K562 (cell line): Measurements from ENCODE around the gene PITHD1. TPM values are rescaled to one million over a fixed set of nuclear protein-coding genes. Genes with fewer than 3 reads are reported as not detected.

ENCODE experiments used
- CEBPG ChIP-seq, 3 experiments: fragments of 200-800 bp in 1 of 3; sonication (Bioruptor generic) in 1 of 3; sonication (generic) in 1 of 3; formaldehyde crosslinking in 1 of 3; IDR thresholded peaks in 2 of 3; conservative IDR thresholded peaks in 1 of 3; 2 replicates each; pipeline versions ENCODE4 v1.6.1 to v1.8.0; 2016 to 2022; ENCODE audit warnings: missing compliant biosample characterization in 2 of 3, missing genetic modification characterization in 2 of 3, mild to moderate bottlenecking in 1 of 3, missing genetic modification reagents in 1 of 3
- EHMT2 ChIP-seq: fragments of 450-650 bp; IDR thresholded peaks from 2 replicates; pipeline ENCODE4 v1.6.1; 2018; ENCODE audit warnings: antibody characterized with exemption
- EP400 ChIP-seq: fragments of 450-650 bp; IDR thresholded peaks from 2 replicates; pipeline ENCODE4 v1.6.1; 2017; ENCODE audit warnings: antibody characterized with exemption, mild to moderate bottlenecking, moderate library complexity
- ETS2 ChIP-seq: IDR thresholded peaks from 2 replicates; pipeline ENCODE4 v1.6.1; 2016; ENCODE audit warnings: borderline replicate concordance, missing genetic modification characterization, mild to moderate bottlenecking, moderate library complexity, missing compliant biosample characterization; ENCODE audit not compliant: poor library complexity, severe bottlenecking
- KDM2B ChIP-seq: fragments of 250-450 bp; sonication (Bioruptor Pico); IDR thresholded peaks from 2 replicates; pipeline ENCODE4 v1.8.0; 2021; ENCODE audit warnings: mild to moderate bottlenecking, moderate library complexity
- KLF16 ChIP-seq: IDR thresholded peaks from 2 replicates; pipeline ENCODE4 v1.6.1; 2016; ENCODE audit warnings: antibody characterized with exemption
- MTF1 ChIP-seq: fragments of 250-450 bp; sonication (Bioruptor Pico); IDR thresholded peaks from 2 replicates; pipeline ENCODE4 v1.9.0; 2021; ENCODE audit warnings: moderate library complexity, mild to moderate bottlenecking, inconsistent platforms, borderline replicate concordance
- NBN ChIP-seq: fragments of 450-650 bp; IDR thresholded peaks from 2 replicates; pipeline ENCODE4 v1.6.1; 2016; ENCODE audit warnings: low read depth, mild to moderate bottlenecking
- NELFE ChIP-seq: IDR thresholded peaks from 2 replicates; pipeline ENCODE4 v1.6.1; 2011; ENCODE audit warnings: mild to moderate bottlenecking; ENCODE audit not compliant: insufficient read depth, insufficient read length
- NEUROD1 ChIP-seq: fragments of 150-350 bp; IDR thresholded peaks from 2 replicates; pipeline ENCODE4 v1.6.1; 2014; ENCODE audit warnings: borderline replicate concordance, low read length, low read depth; ENCODE audit not compliant: partially characterized antibody
- PRPF4 ChIP-seq: fragments of 200-400 bp; formaldehyde crosslinking; IDR thresholded peaks from one replicate; pipeline ENCODE4 v1.6.1; 2017; ENCODE audit warnings: low read length, low read depth, mild to moderate bottlenecking; ENCODE audit not compliant: insufficient read depth, poor library complexity, severe bottlenecking
- RBM15 ChIP-seq: fragments of 200-400 bp; formaldehyde crosslinking; IDR thresholded peaks from 2 replicates; pipeline ENCODE4 v1.6.1; 2018; ENCODE audit warnings: mild to moderate bottlenecking, low read length, moderate library complexity; ENCODE audit not compliant: insufficient read depth
- SREBF1 ChIP-seq: fragments of 150-350 bp; IDR thresholded peaks from 2 replicates; pipeline ENCODE4 v1.6.1; 2014; ENCODE audit warnings: antibody characterized with exemption, low read depth, low read length, borderline replicate concordance
- SRF ChIP-seq, 2 experiments: fragments of 250-450, 450-650 bp in 1 of 2; sonication (Bioruptor Pico) in 1 of 2; sonication (generic) in 1 of 2; formaldehyde crosslinking; IDR thresholded peaks; 2 replicates each; pipeline versions ENCODE4 v1.5.0 to v1.5.1; 2020 to 2022; ENCODE audit warnings: mild to moderate bottlenecking in 1 of 2, missing genetic modification reagents in 1 of 2
- STAT5A ChIP-seq: IDR thresholded peaks from 2 replicates; pipeline ENCODE4 v1.6.1; 2012; ENCODE audit warnings: low read length, inconsistent platforms, borderline replicate concordance
- TAF7 ChIP-seq: fragments of 450-650 bp; IDR thresholded peaks from 2 replicates; pipeline ENCODE4 v1.6.1; 2016; ENCODE audit warnings: missing genetic modification characterization, missing compliant biosample characterization
- TAL1 ChIP-seq: fragments of 450-650 bp; IDR thresholded peaks from 2 replicates; pipeline ENCODE4 v1.6.1; 2016; ENCODE audit warnings: mild to moderate bottlenecking
- TFAM ChIP-seq: fragments of 250-450 bp; sonication (Bioruptor Pico); conservative IDR thresholded peaks from 2 replicates; pipeline ENCODE4 v1.5.0; 2021; ENCODE audit warnings: mild to moderate bottlenecking, moderate library complexity
- ZFP1 ChIP-seq: fragments of 450-650 bp; formaldehyde crosslinking; IDR thresholded peaks from 2 replicates; pipeline ENCODE4 v1.4.0; 2020; ENCODE audit warnings: mild to moderate bottlenecking, mixed read lengths
- ZNF124 ChIP-seq: sonication (generic); formaldehyde crosslinking; IDR thresholded peaks from 2 replicates; pipeline ENCODE4 v1.8.1; 2022; ENCODE audit warnings: missing genetic modification reagents
- ZNF133 ChIP-seq: fragments of 250-450 bp; sonication (Bioruptor Pico); IDR thresholded peaks from 2 replicates; pipeline ENCODE4 v1.4.0; 2020; ENCODE audit warnings: mild to moderate bottlenecking
- ZNF143 ChIP-seq: sonication (generic); formaldehyde crosslinking; IDR thresholded peaks from 2 replicates; pipeline ENCODE4 v1.9.0; 2022; ENCODE audit warnings: mild to moderate bottlenecking, missing genetic modification reagents
- ZNF354B ChIP-seq: fragments of 250-450 bp; sonication (Bioruptor Pico); IDR thresholded peaks from 2 replicates; pipeline ENCODE4 v1.4.0; 2020
- ZNF384 ChIP-seq: IDR thresholded peaks from 2 replicates; pipeline ENCODE4 v1.6.1; 2012; ENCODE audit warnings: low read depth, low read length, improper control_type of control experiment
- ZNF584 ChIP-seq: fragments of 200-800 bp; sonication (Bioruptor generic); IDR thresholded peaks from 2 replicates; pipeline ENCODE4 v1.6.1; 2016; ENCODE audit warnings: low read depth, mild to moderate bottlenecking, missing genetic modification characterization, missing compliant biosample characterization
- ZNF644 ChIP-seq: fragments of 200-800 bp; sonication (Bioruptor generic); IDR thresholded peaks from 2 replicates; pipeline ENCODE4 v1.6.1; 2016; ENCODE audit warnings: low read depth, missing genetic modification characterization, missing compliant biosample characterization
- polyA plus RNA-seq, 8 experiments: library from polyadenylated mRNA; depleted of rRNA in 4 of 8; stranded (reverse) in 5 of 8; unstranded in 3 of 8; fragments of >200 nt; fragmentation: Nextera tagmentation in 2 of 8; fragmentation: Illumina TruSeq in 1 of 8; extraction: Ambion mirVana in 2 of 8; extraction: Trizol in 1 of 8; gene quantifications; 2 replicates each; pipeline versions ENCODE4 v1.2.1 to v1.2.3, GENCODE V29; 2011 to 2014; ENCODE audit warnings: inconsistent platforms in 1 of 8, missing spikeins in 1 of 8
- total RNA-seq, 7 experiments: library from RNA; depleted of rRNA in 6 of 7; stranded (reverse); fragments of >200 nt in 6 of 7; fragmentation: Illumina TruSeq in 2 of 7; extraction: Trizol in 2 of 7; gene quantifications; 2 replicates each; pipeline versions ENCODE4 v1.2.1 to v1.2.3, GENCODE V29; 2011 to 2021; ENCODE audit warnings: low replicate concordance in 1 of 7
- TF ChIP-seq, protein P1 (sequence below): fragments of 250-450 bp; sonication (Bioruptor Pico); IDR thresholded peaks from 2 replicates; pipeline ENCODE4 v1.5.1; 2021; ENCODE audit warnings: mild to moderate bottlenecking
- TF ChIP-seq, protein P2 (sequence below): sonication (generic); formaldehyde crosslinking; IDR thresholded peaks from 2 replicates; pipeline ENCODE4 v1.8.0; 2022; ENCODE audit warnings: mild to moderate bottlenecking, missing genetic modification reagents

PITHD1 gene
- total and polyA plus RNA-seq, 9 of the 15 experiments (the other 6 are each of a cell fraction or from before 2014, with no cell fraction given), result 46.5 to 175 (median 149) TPM

DNA sequence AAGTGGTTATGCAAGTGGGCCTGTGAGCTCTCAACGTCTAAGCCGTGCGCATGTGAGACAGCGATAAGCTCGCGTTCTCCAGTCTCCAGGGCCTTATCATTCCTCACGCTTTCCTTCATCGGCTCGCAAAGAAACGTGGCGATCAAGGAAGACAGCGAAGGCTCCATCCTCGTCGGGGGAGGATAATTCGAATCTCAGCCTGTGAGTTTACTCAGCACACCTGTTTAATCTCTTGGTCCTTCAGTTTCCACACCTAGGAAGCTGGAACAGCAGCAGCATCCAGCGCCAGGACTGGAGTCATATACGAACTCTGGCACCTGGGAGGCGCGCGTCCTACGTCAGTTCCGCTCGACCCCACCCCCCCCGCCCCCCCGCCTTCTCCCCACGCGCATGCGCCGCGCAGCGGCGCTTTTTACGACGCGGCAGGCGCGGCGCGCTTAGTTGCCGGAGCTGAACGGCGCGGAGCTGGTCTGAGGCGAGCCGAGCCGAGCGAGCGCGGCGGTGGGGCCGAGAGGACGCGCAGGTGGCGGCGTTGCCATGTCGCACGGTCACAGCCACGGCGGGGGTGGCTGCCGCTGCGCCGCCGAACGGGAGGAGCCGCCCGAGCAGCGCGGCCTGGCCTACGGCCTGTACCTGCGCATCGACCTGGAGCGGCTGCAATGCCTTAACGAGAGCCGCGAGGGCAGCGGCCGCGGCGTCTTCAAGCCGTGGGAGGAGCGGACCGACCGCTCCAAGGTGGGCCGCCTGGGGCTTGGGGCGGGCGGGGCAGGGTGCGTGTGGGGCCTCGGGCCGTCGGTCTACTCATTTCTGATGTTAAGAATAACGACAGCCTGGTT, at the start of gene PITHD1 (continued):
- no peak for TF ChIP-seq PRPF4
- TF ChIP-seq ZFP1 (CRISPR knock-in tag), result no peak
- TF ChIP-seq ZNF143 (CRISPR knock-in tag), result 0 out of 2 replicates have a peak, but pooled peaks have one; percentile 32
- TF ChIP-seq EP400, result peak; percentile 99
- no peak for TF ChIP-seq ZNF124 (CRISPR knock-in tag)
- TF ChIP-seq SRF (CRISPR knock-in tag; IDR thresholded peaks at IDR 0.05), result peak in 1 of 2 experiments; percentile 32; a peak in 1 of 4 replicates
- no peak for TF ChIP-seq SREBF1
- peak; percentile 93 for TF ChIP-seq STAT5A
- TF ChIP-seq TAL1, result peak; percentile 95
- peak; percentile 78; the same call in 1 of the 2 replicates for TF ChIP-seq KDM2B
- no peak for TF ChIP-seq ETS2 (tag)
- TF ChIP-seq TFAM (CRISPR knock-in tag), result no peak
- no peak for TF ChIP-seq ZNF133
- TF ChIP-seq ZNF384, result no peak
- no peak for TF ChIP-seq ZNF644
- peak; percentile 90 for TF ChIP-seq NEUROD1
- TF ChIP-seq CEBPG (CRISPR knock-in tag; IDR thresholded peaks at IDR 0.05), result no peak
- TF ChIP-seq CEBPG (tag; conservative IDR thresholded peaks at IDR 0.05 in 1 of 2, IDR thresholded peaks at IDR 0.05 in 1 of 2), result peak in 1 of 2 experiments; percentile 80; a peak in 2 of 4 replicates
- no peak for TF ChIP-seq ZNF584 (CRISPR knock-in tag)
- TF ChIP-seq RBM15, result no peak
- TF ChIP-seq ZNF354B (CRISPR knock-in tag), result no peak
- 0 out of 2 replicates have a peak, but pooled peaks have one; percentile 40 for TF ChIP-seq TAF7 (tag)
- peak; percentile 98 for TF ChIP-seq NBN
- no peak for TF ChIP-seq EHMT2
- TF ChIP-seq MTF1 (CRISPR knock-in tag), result no peak
- TF ChIP-seq, protein P1, sequence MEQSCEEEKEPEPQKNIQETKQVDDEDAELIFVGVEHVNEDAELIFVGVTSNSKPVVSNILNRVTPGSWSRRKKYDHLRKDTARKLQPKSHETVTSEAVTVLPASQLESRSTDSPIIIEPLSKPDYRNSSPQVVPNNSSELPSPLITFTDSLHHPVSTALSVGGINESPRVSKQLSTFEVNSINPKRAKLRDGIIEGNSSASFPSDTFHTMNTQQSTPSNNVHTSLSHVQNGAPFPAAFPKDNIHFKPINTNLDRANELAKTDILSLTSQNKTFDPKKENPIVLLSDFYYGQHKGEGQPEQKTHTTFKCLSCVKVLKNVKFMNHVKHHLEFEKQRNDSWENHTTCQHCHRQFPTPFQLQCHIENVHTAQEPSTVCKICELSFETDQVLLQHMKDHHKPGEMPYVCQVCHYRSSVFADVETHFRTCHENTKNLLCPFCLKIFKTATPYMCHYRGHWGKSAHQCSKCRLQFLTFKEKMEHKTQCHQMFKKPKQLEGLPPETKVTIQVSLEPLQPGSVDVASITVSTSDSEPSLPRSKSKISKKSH (CRISPR knock-in tag), result no peak
- peak; percentile 90 for TF ChIP-seq KLF16
- TF ChIP-seq, protein P2, sequence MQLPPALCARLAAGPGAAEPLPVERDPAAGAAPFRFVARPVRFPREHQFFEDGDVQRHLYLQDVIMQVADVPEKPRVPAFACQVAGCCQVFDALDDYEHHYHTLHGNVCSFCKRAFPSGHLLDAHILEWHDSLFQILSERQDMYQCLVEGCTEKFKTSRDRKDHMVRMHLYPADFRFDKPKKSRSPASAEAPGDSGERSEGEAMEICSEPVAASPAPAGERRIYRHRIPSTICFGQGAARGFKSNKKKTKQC (CRISPR knock-in tag), result no peak
- no peak for TF ChIP-seq NELFE
